Measurements from ENCODE around the gene FAM72C.
"Not testable (repeated sequence)": the region's sequence is repeated elsewhere in the genome, so short reads cannot be mapped to it uniquely, and the experiment has no call there.

- not testable (repeated sequence) for TF ChIP-seq CTCF, POLR2A (IDR thresholded peaks at IDR 0.05)
These were observed 48.4 kb upstream of the FAM72C start for GRCh38 chr1:144020001-144020738.

Data from uterus (tissue), 2 donors.